AG04450 (cell line): ENCODE measurements around the gene PGM2L1. TPM values are rescaled to one million over a fixed set of nuclear protein-coding genes. Genes with fewer than 3 reads are reported as not detected.

Experiments
- CTCF ChIA-PET: fragments of 300-600, 350-600 bp; formaldehyde crosslinking; extraction: SDS; loops from one replicate; lab custom pipeline; 2022; ENCODE audit warnings: antibody characterized with exemption, inconsistent platforms; lab: Charles Lee
- POLR2A ChIA-PET: fragments of 350-600 bp; formaldehyde crosslinking; extraction: SDS; loops from one replicate; lab custom pipeline; 2021; ENCODE audit warnings: antibody characterized with exemption, inconsistent platforms; lab: Yijun Ruan, JAX
- DNase-seq: peaks from one replicate; pipeline ENCODE4 v3.0.0-alpha.2; 2011; ENCODE audit warnings: low read depth, low spot score
- H3K27ac ChIP-seq: one replicate; pipeline ENCODE4 v1.5.1; 2012; ENCODE audit warnings: low read depth, low read length, control low read depth
- H3K27me3 ChIP-seq: one replicate; pipeline ENCODE4 v1.6.0; 2012; ENCODE audit warnings: low read length; ENCODE audit not compliant: control insufficient read depth, insufficient read depth
- H3K4me3 ChIP-seq: 2 replicates; pipeline ENCODE4 v1.5.1; 2011; ENCODE audit warnings: mild to moderate bottlenecking, low read depth, low read length, control low read depth
- H3K9me3 ChIP-seq: 2 replicates; pipeline ENCODE4 v1.5.1; 2012; ENCODE audit warnings: low read length; ENCODE audit not compliant: control insufficient read depth, insufficient read depth
- CTCF ChIP-seq: IDR thresholded peaks from 2 replicates; pipeline ENCODE4 v1.5.1; 2011; ENCODE audit warnings: low read depth, low read length, control low read depth, inconsistent platforms
- polyA plus RNA-seq: library from polyadenylated mRNA; depleted of rRNA; stranded (reverse); fragments of >200 nt; gene quantifications from 2 replicates; pipeline ENCODE4 v1.2.3, GENCODE V29; 2011

The PGM2L1 gene
- polyA plus RNA-seq, 1 experiment = 2.6 TPM

GRCh38 chr11:74380746-74381439 is 17.3 kb downstream of the PGM2L1 start:
- ChIA-PET POLR2A (no interaction called here), CTCF (interaction anchor here (3.1 kb wide), 1 partner anchor 8 kb away, joined by 20 read pairs; no protein-coding TSS in a partner anchor)
- Histone ChIP-seq H3K27me3 (no peaks in the 10 kb centered on the region), H3K9me3 (no peaks in the 10 kb centered on the region), H3K27ac (no peak overlapping the region), H3K4me3 (no peak overlapping the region)
- DNase-seq = no peak
- no peak for TF ChIP-seq CTCF

GRCh38 chr11:74377689-74378088 is 20.5 kb downstream of the PGM2L1 start:
- no peaks in the 10 kb centered on the region for H3K9me3 ChIP-seq
- no peak for DNase-seq
- CTCF ChIA-PET = interaction anchor here (1.1 kb wide), 1 partner anchor 75 kb away, joined by 3 read pairs; no protein-coding TSS in a partner anchor
- no peak overlapping the region for H3K4me3 ChIP-seq
- no peaks in the 10 kb centered on the region for H3K27me3 ChIP-seq
- POLR2A ChIA-PET = no interaction called here
- TF ChIP-seq CTCF = no peak
- no peak overlapping the region for H3K27ac ChIP-seq

- Histone ChIP-seq H3K27me3 (no peaks in the 10 kb centered on the region), H3K9me3 (no peaks in the 10 kb centered on the region), H3K27ac (no peak overlapping the region), H3K4me3 (no peak overlapping the region)
- no peak for TF ChIP-seq CTCF
- POLR2A ChIA-PET = no interaction called here
- no peak for DNase-seq
- CTCF ChIA-PET = interaction anchor here (1.9 kb wide), 1 partner anchor 16 kb away, joined by 9 read pairs; no protein-coding TSS in a partner anchor
Observed at GRCh38 chr11:74373382-74373781, 24.9 kb downstream of the PGM2L1 start.

GRCh38 chr11:74371269-74372052 is 26.8 kb downstream of the PGM2L1 start:
- CTCF ChIA-PET = interaction anchor here (0.6 to 2.7 kb wide), 3 partner anchors 15 to 365 kb away, joined by 3 to 9 read pairs (median 3); no protein-coding TSS in a partner anchor
- Histone ChIP-seq H3K9me3 (no peaks in the 10 kb centered on the region), H3K27ac (no peak overlapping the region), H3K27me3 (no peaks in the 10 kb centered on the region), H3K4me3 (no peak overlapping the region)
- no peak for TF ChIP-seq CTCF
- no peak for DNase-seq
- POLR2A ChIA-PET = no interaction called here

GRCh38 chr11:74370123-74370522 is 28.1 kb downstream of the PGM2L1 start:
- CTCF ChIA-PET = interaction anchor here (0.5 to 2.7 kb wide), 2 partner anchors 19 to 22 kb away, joined by 3 to 9 read pairs; no protein-coding TSS in a partner anchor
- Histone ChIP-seq H3K27me3 (no peaks in the 10 kb centered on the region), H3K9me3 (no peaks in the 10 kb centered on the region), H3K4me3 (no peak overlapping the region), H3K27ac (no peak overlapping the region)
- POLR2A ChIA-PET = no interaction called here
- TF ChIP-seq CTCF = no peak
- no peak for DNase-seq
